ENCODE measurements around the gene RHOBTB1.

DNA sequence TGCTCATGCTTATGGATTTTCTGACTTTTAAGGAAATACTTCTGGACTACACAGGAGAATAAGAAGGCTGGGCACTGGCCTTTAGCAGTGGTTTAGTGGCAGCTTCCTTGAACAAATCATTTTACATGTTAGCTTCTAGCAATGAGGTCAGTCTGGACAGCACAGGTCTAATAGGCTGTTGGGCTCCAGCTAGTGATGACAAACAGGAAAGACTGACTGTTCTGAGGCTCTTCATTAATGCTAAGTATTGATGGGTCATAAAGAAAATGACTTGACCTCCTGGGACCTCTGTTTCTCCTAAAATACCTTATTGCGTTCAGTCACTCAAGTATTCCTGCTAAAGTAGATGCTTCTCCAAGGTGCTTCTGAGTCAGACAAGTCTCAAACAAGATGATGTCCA is 4.9 kb upstream of the RHOBTB1 start:
- TF ChIP-seq EZH2phosphoT487 (IDR thresholded peaks at IDR 0.05; ENCODE audit: low read depth), result no peak
- TF ChIP-seq, protein P1, sequence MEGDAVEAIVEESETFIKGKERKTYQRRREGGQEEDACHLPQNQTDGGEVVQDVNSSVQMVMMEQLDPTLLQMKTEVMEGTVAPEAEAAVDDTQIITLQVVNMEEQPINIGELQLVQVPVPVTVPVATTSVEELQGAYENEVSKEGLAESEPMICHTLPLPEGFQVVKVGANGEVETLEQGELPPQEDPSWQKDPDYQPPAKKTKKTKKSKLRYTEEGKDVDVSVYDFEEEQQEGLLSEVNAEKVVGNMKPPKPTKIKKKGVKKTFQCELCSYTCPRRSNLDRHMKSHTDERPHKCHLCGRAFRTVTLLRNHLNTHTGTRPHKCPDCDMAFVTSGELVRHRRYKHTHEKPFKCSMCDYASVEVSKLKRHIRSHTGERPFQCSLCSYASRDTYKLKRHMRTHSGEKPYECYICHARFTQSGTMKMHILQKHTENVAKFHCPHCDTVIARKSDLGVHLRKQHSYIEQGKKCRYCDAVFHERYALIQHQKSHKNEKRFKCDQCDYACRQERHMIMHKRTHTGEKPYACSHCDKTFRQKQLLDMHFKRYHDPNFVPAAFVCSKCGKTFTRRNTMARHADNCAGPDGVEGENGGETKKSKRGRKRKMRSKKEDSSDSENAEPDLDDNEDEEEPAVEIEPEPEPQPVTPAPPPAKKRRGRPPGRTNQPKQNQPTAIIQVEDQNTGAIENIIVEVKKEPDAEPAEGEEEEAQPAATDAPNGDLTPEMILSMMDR (IDR thresholded peaks at IDR 0.05; ENCODE audit: low read depth, low read length), result no peak
